Measurements from ENCODE around the gene LRRC2.

Gene LRRC2

DNA sequence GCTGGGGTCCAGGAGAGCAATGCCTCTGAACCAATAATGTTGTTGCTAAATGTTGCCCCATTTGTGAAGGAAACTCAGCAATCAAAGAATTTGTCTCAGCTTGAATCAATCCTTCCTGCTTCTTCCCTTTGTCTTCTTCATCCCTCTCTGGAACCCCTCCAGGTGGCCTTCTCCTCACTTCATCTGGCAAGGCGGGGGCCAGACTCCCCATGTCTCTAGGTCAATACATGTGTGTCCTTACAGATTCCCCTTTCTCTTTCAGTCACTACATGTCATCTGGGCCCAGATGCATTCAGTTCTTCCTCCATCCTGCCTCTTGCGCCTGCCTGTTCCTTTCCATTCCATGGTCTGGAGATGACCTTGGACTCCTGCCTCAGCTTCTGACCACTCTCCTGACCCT lies 93.4 kb downstream of the LRRC2 start:
- no peak for DNase-seq

DNA sequence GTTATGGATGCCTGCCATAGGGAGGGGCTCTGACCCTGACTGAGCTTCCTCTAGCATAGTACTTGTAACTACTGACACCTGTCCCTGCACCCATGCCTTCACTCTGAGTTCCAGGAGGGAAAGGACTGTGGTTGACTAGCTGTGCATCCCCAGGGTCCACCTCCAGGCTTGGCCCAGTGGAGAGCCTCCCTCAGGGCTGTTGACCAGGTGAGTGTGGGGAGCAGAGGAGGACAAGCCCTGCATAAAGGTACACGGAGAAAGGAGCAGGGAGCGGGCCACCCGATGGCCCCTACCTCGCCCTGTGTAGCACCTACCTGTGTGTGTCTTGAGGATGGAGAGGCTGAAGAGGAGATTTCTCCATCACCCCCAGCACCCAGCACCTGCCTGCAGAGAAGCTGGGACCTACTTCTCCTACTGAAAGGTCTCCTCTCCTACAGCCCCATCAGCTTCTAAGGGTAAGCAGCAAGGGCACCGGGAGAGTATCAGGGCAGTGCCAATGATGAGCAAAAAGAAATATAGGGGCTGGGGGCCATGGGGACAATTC lies 94.7 kb downstream of the LRRC2 start:
- DNase-seq: no peak

DNA sequence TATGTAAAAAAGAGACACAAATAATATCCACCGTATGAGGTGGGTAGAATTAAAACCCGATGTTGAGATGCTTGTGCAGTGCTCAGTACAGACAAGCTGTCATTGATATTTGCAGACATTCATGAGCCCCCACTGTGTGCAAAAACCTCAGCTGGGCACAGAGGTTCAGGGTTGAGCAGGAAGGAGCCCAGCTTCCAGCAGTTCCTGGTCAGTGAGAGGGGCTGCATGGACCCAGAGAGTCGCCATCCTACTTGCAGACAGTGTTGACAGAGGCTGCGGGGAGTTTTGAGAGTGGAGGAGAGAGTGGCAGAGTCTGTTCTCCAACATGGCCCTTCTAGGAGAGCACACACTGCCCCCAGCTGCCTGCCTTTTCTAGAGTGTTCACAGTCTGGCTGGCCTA lies 95.3 kb downstream of the LRRC2 start:
- DNase-seq: no peak

DNA sequence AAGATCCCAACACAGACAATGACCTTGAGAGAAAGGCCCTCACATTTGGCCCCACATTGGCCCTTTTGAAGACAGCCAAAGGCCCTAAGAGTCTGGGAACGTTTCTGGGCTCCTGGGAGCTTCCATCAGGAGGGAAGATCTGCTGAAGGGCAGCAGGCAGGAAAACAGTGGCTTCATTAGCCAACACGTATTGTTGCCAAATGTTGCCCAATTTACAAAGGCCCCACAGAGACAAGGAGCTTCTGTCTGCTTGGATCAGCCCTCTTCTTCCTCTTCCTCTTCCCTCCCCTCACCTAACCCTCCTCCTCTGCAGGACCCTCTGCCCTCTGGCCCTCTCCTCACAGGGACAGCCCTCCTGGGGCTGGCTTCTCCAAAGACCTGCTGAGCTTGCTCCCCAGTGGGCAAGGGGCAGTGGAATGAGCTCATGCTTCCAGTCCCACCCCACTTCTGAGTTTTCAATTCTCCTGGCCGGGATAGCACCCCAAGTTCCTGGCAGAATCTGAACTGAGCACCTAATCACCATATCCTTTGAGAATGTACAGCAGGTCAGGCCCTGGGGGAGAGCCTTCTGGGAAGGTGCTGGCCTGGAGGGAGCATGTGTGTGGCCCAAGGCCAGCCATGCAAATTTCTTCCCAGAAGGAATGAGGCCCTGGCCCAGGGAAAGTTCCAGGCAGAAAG lies 96.3 kb downstream of the LRRC2 start:
- no peak for DNase-seq

DNA sequence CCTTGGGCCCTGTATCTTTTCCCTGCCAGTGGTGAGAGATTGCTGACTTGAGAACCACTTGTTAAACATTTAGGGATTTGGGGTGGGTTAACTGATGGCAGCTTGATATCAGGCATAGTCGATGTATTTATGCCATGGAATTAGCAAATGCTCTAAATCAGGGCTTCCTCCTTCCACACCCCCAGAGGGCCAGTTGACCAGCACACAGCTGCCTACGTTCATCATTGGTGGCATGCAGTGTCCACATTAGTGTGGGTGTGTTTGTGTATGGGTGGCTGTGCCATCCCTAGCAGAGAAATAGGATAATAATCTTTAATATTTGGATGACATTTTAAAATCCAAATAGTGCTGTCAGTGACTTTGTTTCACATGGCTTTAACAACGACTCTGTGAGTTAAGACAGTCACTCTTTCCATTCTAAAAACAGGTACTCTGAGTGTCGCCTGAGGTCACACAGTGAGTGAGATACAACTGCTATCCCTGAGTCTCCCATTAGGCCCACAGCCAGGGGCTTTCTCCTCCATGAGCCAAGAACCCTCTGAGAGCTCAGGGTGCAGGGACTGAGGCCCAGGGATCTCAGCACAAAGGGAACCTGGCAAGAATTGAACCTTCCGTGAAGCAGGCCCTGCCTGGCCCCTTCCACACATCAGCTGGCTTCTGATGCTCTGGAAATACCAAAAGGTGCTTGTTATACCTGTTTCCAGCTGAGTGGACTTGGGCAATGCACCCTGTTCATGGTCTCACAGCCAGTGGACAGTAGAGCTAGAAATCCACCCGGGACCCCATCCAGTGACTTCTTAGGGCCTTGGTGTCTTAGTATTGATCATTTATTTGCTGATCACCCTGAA lies 97.1 kb downstream of the LRRC2 start:
- no peak for DNase-seq

DNA sequence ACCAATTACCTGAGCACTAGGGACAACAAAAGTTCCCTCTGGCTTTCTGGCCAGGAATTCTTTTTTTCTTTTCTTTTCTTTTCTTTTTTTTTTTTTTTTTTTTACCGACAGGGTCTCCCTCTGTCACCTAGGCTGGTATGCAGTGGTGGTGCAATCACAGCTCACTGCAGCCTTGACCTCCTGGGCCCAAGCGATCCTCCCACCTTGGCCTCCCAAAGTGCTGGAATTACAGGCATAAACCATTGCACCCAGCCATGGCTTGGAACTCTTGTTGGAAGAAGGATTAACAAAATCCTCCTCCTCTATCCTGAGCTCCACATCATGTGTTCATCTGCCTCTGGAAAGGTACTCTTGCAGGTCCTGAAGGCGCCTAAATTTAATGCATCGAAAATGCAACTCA lies 98.5 kb downstream of the LRRC2 start:
- no peak for DNase-seq

GRCh38 chr3:46466871-46467403 lies 99.2 kb downstream of the LRRC2 start:
- DNase-seq: no peak

DNA sequence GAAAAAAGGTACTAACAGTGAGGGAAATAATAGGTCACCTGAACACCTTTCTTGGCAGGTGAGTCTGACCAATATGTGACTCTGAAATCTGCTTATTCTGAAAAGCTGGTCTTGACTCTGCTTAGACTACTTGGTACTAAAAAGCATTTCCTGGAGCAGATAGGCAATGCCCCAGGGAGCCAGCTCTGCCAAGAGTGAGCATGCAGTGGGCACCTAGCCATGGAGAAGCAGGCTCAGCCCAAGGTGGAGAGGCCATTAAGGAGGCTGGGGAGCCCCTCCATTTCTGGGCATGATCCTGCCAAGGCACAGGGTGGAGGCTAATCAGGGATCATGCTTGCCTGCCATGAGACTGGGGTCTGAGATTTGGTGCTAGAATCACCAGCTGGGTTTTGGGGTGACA lies 99.8 kb downstream of the LRRC2 start:
- DNase-seq: no peak
